ENCODE data around the gene ESR2. TPM values are rescaled to one million over a fixed set of nuclear protein-coding genes. Genes with fewer than 3 reads are reported as not detected.

ESR2 gene
- total and polyA plus RNA-seq, 2 of the 8 experiments (the other 6 are each of a cell fraction or from before 2014, with no cell fraction given), result 0.19 to 0.23 TPM

DNA sequence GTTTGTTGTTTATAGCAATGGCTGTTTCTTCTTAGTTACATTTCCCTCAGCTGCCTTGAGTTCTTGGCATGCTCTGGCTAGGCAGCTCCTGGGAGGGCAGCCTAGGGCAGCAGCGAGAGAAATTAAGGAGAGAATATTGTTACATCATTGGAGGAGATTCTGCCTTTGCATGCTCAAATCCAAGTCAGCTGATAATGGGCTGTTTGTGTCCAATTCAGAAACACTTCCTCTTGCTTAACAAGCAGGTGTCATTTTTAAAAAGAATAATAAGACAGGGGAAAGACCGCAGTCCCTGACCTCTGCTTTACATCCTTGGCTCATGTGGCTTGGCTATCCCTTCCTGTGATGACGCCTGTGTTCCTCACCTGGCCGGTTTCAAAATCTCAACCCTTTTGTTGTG is 76.9 kb downstream of the ESR2 start:
- H3K14ac ChIP-seq (ENCODE audit: insufficient read length), result no peak overlapping the region
- CTCF ChIA-PET (ENCODE audit: partially characterized antibody), result interaction anchor here (0.7 to 1.3 kb wide), 2 partner anchors 11 to 84 kb away, joined by 3 read pairs; no protein-coding TSS in a partner anchor
- no peak overlapping the region for H3K4me3 ChIP-seq (ENCODE audit: extremely low read depth in 1 of 4, insufficient read depth in 2 of 4, low read depth in 3 of 4, low read length in 4 of 4)
- H3K4me2 ChIP-seq (ENCODE audit: insufficient read depth in 1 of 2, low read depth in 2 of 2, low read length in 2 of 2), result no peak overlapping the region
- H3K4ac ChIP-seq (replicated peaks; ENCODE audit: insufficient read length, low read depth, low read length), result no peak overlapping the region
- H2BK5ac ChIP-seq (ENCODE audit: low read depth, low read length), result no peak overlapping the region
- no peak overlapping the region for H2BK20ac ChIP-seq (ENCODE audit: low read length)
- H3K23ac ChIP-seq (ENCODE audit: insufficient read length), result no peak overlapping the region
- WGBS, 2 experiments (ENCODE audit: extremely low coverage in 1 of 2, insufficient coverage in 1 of 2, insufficient read length in 1 of 2, insufficient replicate concordance in 2 of 2, low coverage in 1 of 2, low lambda C conversion rate in 2 of 2, missing lambda C conversion rate in 1 of 2), result 90% methylated on average over 4 of the region's 4 CpGs; no CpG with 5 or more reads in 1 of the 2 experiments
- no peaks in the 10 kb centered on the region for H3K79me2 ChIP-seq (ENCODE audit: control insufficient read depth in 1 of 2, insufficient read depth in 2 of 2, low read length in 2 of 2)
- H3K79me1 ChIP-seq (ENCODE audit: low read depth, low read length), result no peaks in the 10 kb centered on the region
- H4K20me1 ChIP-seq (replicated peaks in 1 of 2; ENCODE audit: control insufficient read depth in 1 of 2, insufficient read depth in 2 of 2, low read length in 2 of 2), result peaks cover 2 to 3% of the 10 kb centered on the region in 2 experiments
- DNase-seq (ENCODE audit: low read depth in 1 of 2, low spot score in 2 of 2) (no peak), FAIRE-seq (no peak)
- peaks cover 13 to 77% (median 47%) of the 10 kb centered on the region in 4 experiments for H3K36me3 ChIP-seq (ENCODE audit: control insufficient read depth in 2 of 4, insufficient read depth in 4 of 4, low read length in 3 of 4)
- TF ChIP-seq CTBP2 (IDR thresholded peaks at IDR 0.05; ENCODE audit: borderline replicate concordance, insufficient read depth, insufficient read length, low read length), result no peak
- no peak for TF ChIP-seq ZNF274 (IDR thresholded peaks at IDR 0.05; ENCODE audit: borderline replicate concordance, extremely low read depth, low read length)
- no peak for TF ChIP-seq SP2 (IDR thresholded peaks at IDR 0.05; ENCODE audit: low read length)
- TF ChIP-seq RXRA (IDR thresholded peaks at IDR 0.05; ENCODE audit: insufficient read depth, low read depth, low read length), result no peak
- no peak for TF ChIP-seq KDM5A (IDR thresholded peaks at IDR 0.05; ENCODE audit: low read length)
- TF ChIP-seq EZH2 (IDR thresholded peaks at IDR 0.05; ENCODE audit: low read depth, low read length, severe bottlenecking), result no peak
- no peak for TF ChIP-seq YY1 (IDR thresholded peaks at IDR 0.05; ENCODE audit: low read depth, low read length)
- TF ChIP-seq, protein P1, sequence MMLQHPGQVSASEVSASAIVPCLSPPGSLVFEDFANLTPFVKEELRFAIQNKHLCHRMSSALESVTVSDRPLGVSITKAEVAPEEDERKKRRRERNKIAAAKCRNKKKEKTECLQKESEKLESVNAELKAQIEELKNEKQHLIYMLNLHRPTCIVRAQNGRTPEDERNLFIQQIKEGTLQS (IDR thresholded peaks at IDR 0.05; ENCODE audit: insufficient read depth, low read depth, low read length), result no peak
- H3K4me1 ChIP-seq (replicated peaks in 1 of 4; ENCODE audit: control insufficient read depth in 3 of 4, insufficient read depth in 4 of 4, low read length in 3 of 4), result no peaks in the 10 kb centered on the region
- H2BK120ac ChIP-seq (replicated peaks; ENCODE audit: low read depth, low read length), result no peak overlapping the region
- H2BK12ac ChIP-seq (ENCODE audit: low read depth, low read length), result no peak overlapping the region
- H2BK15ac ChIP-seq (ENCODE audit: low read length), result no peak overlapping the region
- H3K23me2 ChIP-seq (ENCODE audit: low read depth, low read length), result no peaks in the 10 kb centered on the region
- POLR2A ChIA-PET (ENCODE audit: partially characterized antibody), result interaction anchor here (0.7 kb wide), 1 partner anchor 66 kb away, joined by 3 read pairs; no protein-coding TSS in a partner anchor
- H3K56ac ChIP-seq (replicated peaks; ENCODE audit: insufficient read length, low read depth, low read length), result no peak overlapping the region
- H4K5ac ChIP-seq (ENCODE audit: insufficient read length, low read depth, low read length), result no peak overlapping the region
- no peak overlapping the region for H3K27ac ChIP-seq (ENCODE audit: low read depth, low read length)
- no peak overlapping the region for H2AK5ac ChIP-seq (ENCODE audit: low read depth, low read length)
- H3K9me3 ChIP-seq (ENCODE audit: insufficient read depth in 2 of 2, low read depth in 1 of 2, low read length in 1 of 2), result no peaks in the 10 kb centered on the region
- no peak overlapping the region for H3K9ac ChIP-seq (replicated peaks in 1 of 4; ENCODE audit: extremely low read depth in 1 of 4, low read depth in 3 of 4, low read length in 3 of 4)
- H3K18ac ChIP-seq (ENCODE audit: extremely low read depth, low read length), result no peak overlapping the region
- no peak overlapping the region for H2AFZ ChIP-seq (ENCODE audit: low read length)
- no peak overlapping the region for H4K91ac ChIP-seq (replicated peaks; ENCODE audit: insufficient read length, low read length)
- no peak overlapping the region; the same call in 1 of the 2 replicates for H4K8ac ChIP-seq (ENCODE audit: extremely low read depth, insufficient read depth, low read length)
- H3K27me3 ChIP-seq (replicated peaks in 1 of 4; ENCODE audit: control insufficient read depth in 3 of 4, extremely low read depth in 1 of 4, insufficient read depth in 3 of 4, low read length in 3 of 4), result no peaks in the 10 kb centered on the region
